ENCODE measurements around the gene RTN4R.
A peak's percentile ranks its signal among the peaks of the same experiment; 100 is the strongest.
"Not testable (repeated sequence)": the region's sequence is repeated elsewhere in the genome, so short reads cannot be mapped to it uniquely, and the experiment has no call there.

RTN4R gene

GRCh38 chr22:20305894-20306645, 38.0 kb upstream of the RTN4R start:
- no peak for DNase-seq (ENCODE audit: low spot score)

DNA sequence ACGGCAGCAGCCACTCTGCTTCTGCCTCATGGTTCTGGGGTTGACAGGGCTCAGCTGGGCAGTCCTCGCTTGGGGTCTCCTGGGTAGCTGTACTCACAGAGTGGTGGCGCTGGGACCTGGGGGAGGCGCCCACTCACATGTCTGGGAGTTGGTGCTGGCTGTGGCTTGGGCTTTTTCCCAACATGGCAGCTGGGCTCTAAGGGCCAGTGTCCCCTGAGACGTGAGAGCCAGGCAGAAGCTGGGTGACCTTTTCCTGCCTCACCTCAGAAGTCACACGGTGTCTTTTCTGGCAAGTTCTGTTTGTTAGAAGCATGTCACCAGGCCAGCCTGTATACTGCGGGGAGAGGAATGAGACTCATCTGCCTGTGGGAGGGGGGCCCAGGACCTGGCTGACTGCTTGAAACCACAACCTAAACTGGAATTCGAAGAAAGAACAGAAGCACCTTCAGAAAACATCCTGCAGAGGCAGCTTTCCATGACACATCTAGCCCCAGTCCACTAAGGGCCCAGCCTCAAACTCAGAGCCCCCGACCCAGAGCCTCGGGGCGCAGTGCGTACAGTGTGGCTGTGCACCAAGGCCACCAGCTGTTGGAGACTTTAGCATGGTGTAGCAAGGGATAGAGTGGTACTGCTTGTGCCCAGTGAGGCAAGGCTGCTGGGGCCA, 37.2 kb upstream of the RTN4R start:
- DNase-seq (ENCODE audit: low spot score) = not testable (repeated sequence)

DNA sequence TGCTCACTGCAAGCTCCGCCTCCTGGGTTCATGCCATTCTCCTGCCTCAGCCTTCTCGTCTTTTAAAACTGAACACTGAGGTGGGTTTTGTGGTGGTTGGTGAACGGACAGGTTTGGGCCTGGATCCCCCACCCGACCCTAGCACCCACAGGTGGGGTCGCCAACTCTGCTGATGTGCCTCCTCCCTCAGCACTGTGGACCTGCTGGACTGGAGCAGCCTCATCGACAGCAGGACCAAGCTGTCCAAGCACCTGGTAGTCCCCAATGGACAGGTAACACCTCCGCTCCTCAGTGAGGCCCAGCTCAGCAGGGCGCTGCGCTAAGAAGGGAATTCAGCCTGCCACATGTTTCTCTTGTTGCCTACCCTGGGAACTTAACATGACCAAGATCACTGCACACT, 36.5 kb upstream of the RTN4R start:
- DNase-seq (ENCODE audit: low spot score) = no peak

GRCh38 chr22:20303229-20303534, 35.1 kb upstream of the RTN4R start:
- not testable (repeated sequence) for DNase-seq (ENCODE audit: low spot score)

DNA sequence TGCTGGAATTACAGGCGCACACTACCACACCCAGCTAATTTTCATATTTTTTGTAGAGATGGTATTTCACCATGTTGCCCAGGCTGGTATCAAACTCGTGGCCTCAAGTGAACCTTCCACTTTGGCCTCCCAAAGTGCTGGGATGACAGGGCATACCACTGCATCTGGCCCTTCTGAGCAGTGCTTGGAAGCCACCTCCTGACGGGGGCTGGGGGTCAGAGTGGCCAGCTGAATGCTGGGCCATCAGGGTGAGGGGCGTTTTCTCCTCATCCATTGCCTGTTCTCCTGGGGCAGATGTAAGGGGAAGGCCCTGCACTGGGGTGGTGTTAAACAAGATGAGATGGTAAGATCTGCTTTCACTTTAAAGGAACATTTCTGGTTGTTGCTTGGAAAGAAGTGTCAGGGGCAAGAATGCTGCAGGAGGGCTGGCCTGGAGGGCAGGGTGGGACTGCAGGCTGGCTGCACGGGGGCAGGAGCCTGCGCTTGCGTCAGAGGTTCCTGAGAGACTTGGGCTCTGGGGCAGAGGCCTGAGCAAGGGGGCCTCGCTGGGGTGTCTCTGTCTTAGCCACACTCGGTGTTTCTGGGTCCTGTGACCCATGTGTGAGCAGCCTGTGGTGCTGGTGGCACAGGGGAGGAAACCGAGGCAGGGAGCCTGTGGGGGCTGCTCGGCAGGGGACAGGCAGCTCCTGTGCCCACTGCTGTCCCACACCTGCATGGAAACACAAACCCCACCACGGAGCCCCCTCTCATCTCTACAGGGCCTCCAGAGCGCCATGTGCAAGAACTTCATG, 34.5 kb upstream of the RTN4R start:
- no peak for DNase-seq (ENCODE audit: low spot score)

- no peak for DNase-seq (ENCODE audit: low spot score)
Observed at GRCh38 chr22:20299746-20300136, 31.6 kb upstream of the RTN4R start.

DNA sequence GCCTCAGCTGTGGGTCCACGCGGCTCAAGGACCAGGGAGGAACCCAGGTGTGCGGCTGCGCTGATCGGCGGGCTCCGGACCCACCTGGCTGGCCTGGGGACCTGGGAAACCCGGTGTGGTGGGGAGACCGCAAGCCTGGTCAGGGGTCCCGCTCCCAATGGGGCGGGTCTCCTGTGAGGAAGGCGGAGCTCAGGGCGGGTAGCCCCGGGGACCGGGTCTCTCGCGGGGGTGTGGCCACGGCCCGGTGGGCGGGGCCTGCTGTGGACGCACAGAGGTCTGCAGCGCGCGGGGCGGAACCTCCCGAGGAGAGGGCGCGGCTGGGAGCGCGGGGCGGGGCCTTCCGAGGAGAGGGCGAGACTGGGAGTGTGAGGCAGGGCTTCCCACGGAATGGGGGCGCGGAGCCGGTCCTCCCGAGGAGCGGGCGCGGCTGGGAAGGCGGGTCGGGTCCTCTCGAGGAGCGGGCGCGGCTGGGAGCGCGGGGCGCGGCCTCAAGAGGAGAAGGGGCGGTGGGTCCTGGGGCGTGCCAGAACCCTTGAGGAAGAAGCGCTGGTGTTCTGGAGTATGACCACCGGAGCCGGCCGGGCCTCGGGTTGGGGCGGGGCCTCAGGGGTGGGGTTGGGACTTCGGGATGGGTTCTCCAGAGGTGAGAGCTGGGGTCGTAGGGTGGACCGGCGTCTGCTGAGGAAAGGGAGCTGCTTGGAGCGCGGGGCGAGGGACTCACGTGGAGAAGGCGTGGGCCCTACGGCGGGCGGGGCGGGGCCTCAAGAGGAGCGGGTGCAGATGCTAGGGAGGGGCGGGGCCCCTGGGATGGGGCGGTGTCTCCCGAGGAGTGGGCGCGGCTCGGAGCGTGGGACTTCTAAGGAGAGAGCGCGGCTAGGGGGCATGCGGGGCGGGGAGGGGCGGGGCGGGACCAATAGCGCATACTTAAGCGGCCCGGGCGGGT, 31.0 kb upstream of the RTN4R start:
- DNase-seq (ENCODE audit: low spot score) = peak; percentile 67

- no peak for DNase-seq (ENCODE audit: low spot score)
Observed at GRCh38 chr22:20298110-20298802, 30.1 kb upstream of the RTN4R start.

- no peak for DNase-seq (ENCODE audit: low spot score)
Observed at GRCh38 chr22:20297414-20298109, 29.4 kb upstream of the RTN4R start.

DNA sequence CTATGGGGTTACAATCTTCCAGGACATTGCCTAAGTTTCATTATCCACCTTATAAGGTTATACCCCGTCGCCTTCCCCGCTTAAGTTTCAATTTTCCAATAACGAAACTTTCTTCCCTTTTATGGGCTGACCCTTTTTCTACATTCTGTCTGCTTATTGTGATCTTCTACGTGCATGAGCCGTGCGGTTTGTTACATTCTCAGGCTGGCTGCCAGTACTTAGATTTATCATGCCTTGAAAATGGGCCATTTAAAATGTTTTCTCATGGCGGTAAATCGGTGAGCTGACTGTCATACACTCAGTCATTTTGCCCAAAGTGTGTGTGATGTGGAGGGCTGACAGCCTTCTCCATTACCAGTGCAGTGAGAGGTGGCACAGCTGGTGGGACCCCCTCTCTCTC, 28.5 kb upstream of the RTN4R start:
- DNase-seq (ENCODE audit: low spot score) = no peak

DNA sequence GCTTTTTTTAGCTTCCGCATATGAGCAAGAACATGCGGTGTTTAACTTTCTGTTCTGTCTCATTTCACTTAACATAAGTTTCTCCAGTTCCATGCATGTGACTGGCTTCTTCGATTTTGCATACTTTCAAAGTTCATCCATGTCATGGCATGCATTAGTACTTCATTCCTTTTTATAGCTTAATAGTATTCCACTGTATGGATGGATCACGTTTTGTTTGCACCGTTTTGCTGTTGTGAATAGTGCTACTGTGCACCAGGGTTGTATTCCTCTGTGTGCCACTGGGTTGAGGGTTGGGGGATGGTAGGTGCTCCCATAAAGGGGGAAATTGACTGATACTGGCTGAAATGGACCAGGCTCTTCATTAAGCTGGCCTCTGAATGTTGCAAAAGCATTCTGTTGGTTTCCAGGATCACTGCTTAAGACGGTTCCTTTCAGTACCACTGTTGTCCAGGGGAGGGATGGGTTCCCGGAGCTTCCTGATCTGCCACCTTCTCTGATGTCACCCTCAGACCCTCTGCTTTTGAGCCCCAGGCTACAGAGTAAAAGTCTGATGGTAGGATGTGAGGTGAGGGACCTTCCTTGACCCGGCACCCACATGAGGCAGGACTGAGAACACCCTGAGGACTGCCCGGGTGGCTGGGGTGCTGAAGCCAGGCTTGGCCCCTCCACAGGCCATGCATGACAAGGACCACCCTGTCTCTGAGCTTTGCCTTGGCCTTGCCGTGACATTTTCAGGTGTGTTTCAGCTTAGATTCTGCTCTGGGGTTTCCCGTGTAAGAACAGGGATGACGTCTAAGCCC, 27.3 kb upstream of the RTN4R start:
- DNase-seq (ENCODE audit: low spot score) = no peak

GRCh38 chr22:20292673-20293232, 24.6 kb upstream of the RTN4R start:
- DNase-seq (ENCODE audit: low spot score) = no peak

DNA sequence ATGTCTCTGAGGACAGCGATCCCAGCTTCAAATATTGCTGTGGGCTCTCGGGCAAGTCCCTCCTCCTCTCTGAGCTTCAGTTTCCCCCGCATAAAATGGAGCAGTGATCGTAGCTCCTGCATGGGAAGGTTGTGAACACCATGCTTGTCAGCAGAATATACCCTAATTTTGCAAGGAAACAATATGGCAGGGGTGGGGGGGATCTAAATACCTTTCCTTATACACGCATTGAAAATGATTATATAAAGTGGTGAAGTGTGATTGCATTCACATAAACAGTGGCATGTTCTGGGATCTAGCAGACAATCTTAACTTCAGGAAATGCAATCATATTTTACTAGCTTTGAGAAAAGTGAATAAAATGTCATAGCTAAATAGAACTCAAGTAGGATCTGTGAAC, 24.0 kb upstream of the RTN4R start:
- no peak for DNase-seq (ENCODE audit: low spot score)

DNA sequence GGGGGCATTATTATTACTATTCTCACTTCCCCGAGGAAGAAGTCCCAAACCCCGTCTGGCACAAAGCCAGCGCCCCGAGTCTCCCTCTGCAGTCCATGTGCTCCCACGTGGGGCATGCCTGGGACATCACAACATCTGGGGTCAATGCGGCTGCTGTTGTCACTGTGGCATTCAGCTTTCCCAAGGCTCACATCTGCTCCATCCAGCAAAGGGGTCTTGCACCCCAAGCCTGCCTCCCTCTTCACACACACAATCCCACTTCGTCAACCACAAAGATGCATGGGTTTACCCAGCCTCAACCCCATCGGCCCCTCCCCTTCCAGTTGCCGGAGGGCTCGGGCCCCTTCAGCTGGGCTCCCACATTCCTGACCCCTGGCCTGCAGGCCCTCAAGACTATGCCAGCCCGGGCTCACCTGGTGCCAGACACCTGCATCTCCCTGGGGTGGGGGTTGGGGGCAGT, 23.5 kb upstream of the RTN4R start:
- DNase-seq (ENCODE audit: low spot score) = no peak

GRCh38 chr22:20291249-20291586, 23.1 kb upstream of the RTN4R start:
- DNase-seq (ENCODE audit: low spot score) = no peak

- DNase-seq (ENCODE audit: low spot score) = no peak
Observed at GRCh38 chr22:20290578-20291248, 22.6 kb upstream of the RTN4R start.

- no peak for DNase-seq (ENCODE audit: low spot score)
Observed at GRCh38 chr22:20290045-20290392, 21.9 kb upstream of the RTN4R start.

- not testable (repeated sequence) for DNase-seq (ENCODE audit: low spot score)
Observed at GRCh38 chr22:20289182-20290044, 21.3 kb upstream of the RTN4R start.

All from hepatic stellate cell (primary cell).